SK-N-SH treated with all-trans-retinoic acid at 6 μM for 48 hours (cell line): ENCODE data around the gene GPR155.

ENCODE experiments used
- ARNTL ChIP-seq: fragments of 450-650 bp; formaldehyde crosslinking; IDR thresholded peaks from 2 replicates; pipeline ENCODE4 v1.5.0; 2020; ENCODE audit warnings: low read depth, mild to moderate bottlenecking, moderate library complexity, borderline replicate concordance
- ESRRG ChIP-seq: fragments of 250-450 bp; sonication (Bioruptor Pico); IDR thresholded peaks from 2 replicates; pipeline ENCODE4 v1.6.1; 2021; ENCODE audit warnings: mild to moderate bottlenecking
- GLIS3 ChIP-seq: fragments of 250-450 bp; sonication (Bioruptor Pico); IDR thresholded peaks from 2 replicates; pipeline ENCODE4 v1.5.0; 2020; ENCODE audit warnings: mild to moderate bottlenecking, moderate library complexity
- ISL1 ChIP-seq: fragments of 250-450 bp; sonication (Bioruptor Pico); IDR thresholded peaks from 2 replicates; pipeline ENCODE4 v2.1.2; 2022; ENCODE audit warnings: mild to moderate bottlenecking, moderate library complexity
- RARB ChIP-seq: fragments of 250-450 bp; sonication (Bioruptor Pico); IDR thresholded peaks from 2 replicates; pipeline ENCODE4 v1.8.0; 2021; ENCODE audit warnings: mild to moderate bottlenecking, moderate library complexity
- TOX ChIP-seq: fragments of 250-450 bp; sonication (Bioruptor Pico); IDR thresholded peaks from 2 replicates; pipeline ENCODE4 v1.8.0; 2021; ENCODE audit warnings: mild to moderate bottlenecking, moderate library complexity, borderline replicate concordance
- ZFP3 ChIP-seq: fragments of 250-450 bp; sonication (Bioruptor Pico); IDR thresholded peaks from 2 replicates; pipeline ENCODE4 v1.5.0; 2020; ENCODE audit warnings: mild to moderate bottlenecking, moderate library complexity
- TF ChIP-seq, protein P1 (sequence below): fragments of 250-450 bp; sonication (Bioruptor Pico); IDR thresholded peaks from 2 replicates; pipeline ENCODE4 v1.5.1; 2021; ENCODE audit warnings: mild to moderate bottlenecking, moderate library complexity
- TF ChIP-seq, protein P2 (sequence below): fragments of 250-450 bp; sonication (Bioruptor Pico); IDR thresholded peaks from 2 replicates; pipeline ENCODE4 v1.5.1; 2020; ENCODE audit warnings: low read depth, mild to moderate bottlenecking, moderate library complexity

DNA sequence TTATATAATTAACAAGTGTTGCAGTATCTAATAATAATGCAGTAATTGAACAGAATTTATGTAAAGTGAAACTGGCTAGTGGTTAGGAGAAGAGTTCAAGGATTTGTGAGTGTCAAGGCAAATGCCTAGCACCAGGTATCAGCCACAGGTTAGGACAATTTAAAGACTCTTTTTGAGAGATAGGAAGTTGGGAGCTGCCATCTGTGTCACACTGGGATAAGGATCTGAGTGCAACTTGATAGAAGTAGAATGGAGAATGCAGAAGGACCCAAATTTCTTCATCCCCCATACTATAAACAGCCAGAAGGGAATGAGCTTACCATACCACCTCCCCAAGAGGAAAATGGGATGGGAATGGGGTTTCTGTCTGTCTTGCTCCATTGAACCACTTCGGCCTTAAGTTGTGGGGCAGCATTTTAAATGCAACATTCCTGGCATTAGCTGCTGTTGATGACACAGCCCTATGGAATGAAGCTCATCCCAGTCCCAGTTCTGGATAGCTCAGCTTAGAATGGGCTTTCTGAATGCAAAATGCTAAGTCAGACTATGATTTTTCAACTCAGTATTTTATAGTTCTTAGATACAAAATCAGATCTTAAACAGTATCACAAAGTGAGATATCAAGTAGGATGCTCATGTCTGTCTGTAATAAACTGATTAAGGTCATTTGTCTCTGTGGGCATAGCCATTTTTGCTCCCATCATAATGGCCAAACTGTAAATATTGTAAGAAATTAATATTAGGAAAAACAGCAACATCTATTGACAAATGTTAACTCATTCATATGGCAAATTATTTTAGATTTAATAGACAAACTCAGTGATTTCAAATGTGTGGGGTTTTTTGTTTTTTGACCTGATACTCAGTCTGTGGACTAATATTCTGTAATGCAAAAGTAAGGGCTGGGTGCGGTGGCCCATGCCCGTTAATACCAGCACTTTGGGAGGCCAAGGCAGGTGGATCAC, 44.0 kb downstream of the GPR155 start:
- no peak for TF ChIP-seq ESRRG (CRISPR knock-in tag)
- no peak for TF ChIP-seq ARNTL
- TF ChIP-seq, protein P1, sequence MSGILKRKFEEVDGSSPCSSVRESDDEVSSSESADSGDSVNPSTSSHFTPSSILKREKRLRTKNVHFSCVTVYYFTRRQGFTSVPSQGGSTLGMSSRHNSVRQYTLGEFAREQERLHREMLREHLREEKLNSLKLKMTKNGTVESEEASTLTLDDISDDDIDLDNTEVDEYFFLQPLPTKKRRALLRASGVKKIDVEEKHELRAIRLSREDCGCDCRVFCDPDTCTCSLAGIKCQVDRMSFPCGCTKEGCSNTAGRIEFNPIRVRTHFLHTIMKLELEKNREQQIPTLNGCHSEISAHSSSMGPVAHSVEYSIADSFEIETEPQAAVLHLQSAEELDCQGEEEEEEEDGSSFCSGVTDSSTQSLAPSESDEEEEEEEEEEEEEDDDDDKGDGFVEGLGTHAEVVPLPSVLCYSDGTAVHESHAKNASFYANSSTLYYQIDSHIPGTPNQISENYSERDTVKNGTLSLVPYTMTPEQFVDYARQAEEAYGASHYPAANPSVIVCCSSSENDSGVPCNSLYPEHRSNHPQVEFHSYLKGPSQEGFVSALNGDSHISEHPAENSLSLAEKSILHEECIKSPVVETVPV (CRISPR knock-in tag): no peak
- TF ChIP-seq RARB (CRISPR knock-in tag): no peak
- peak; percentile 69 for TF ChIP-seq ISL1 (CRISPR knock-in tag)
- TF ChIP-seq GLIS3 (CRISPR knock-in tag): no peak
- TF ChIP-seq, protein P2, sequence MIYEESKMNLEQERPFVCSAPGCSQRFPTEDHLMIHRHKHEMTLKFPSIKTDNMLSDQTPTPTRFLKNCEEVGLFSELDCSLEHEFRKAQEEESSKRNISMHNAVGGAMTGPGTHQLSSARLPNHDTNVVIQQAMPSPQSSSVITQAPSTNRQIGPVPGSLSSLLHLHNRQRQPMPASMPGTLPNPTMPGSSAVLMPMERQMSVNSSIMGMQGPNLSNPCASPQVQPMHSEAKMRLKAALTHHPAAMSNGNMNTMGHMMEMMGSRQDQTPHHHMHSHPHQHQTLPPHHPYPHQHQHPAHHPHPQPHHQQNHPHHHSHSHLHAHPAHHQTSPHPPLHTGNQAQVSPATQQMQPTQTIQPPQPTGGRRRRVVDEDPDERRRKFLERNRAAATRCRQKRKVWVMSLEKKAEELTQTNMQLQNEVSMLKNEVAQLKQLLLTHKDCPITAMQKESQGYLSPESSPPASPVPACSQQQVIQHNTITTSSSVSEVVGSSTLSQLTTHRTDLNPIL: no peak
- no peak for TF ChIP-seq TOX (CRISPR knock-in tag)
- no peak for TF ChIP-seq ZFP3 (CRISPR knock-in tag)
